A549 (cell line): Measurements from ENCODE around the gene RABGAP1. TPM values are rescaled to one million over a fixed set of nuclear protein-coding genes. Genes with fewer than 3 reads are reported as not detected.

Experiments used
- ATAC-seq, 2 experiments: fragments of 200-7000 bp in 1 of 2; fragments of >200 bp in 1 of 2; cut with Nextera tagmentation in 1 of 2; cut with Tn5 transposase in 1 of 2; 3 replicates each; pipeline versions ENCODE4 v1.8.0 to v1.9.1; 2018 to 2020; ENCODE audit warnings: mild to moderate bottlenecking in 1 of 2, moderate library complexity in 1 of 2
- CTCF ChIA-PET: fragments of 300-600 bp; sonication (Branson Sonifier 250); formaldehyde crosslinking; extraction: SDS; loops from one replicate; lab custom pipeline; 2021; ENCODE audit warnings: antibody characterized with exemption, inconsistent platforms; lab: Yijun Ruan, JAX
- POLR2A ChIA-PET: fragments of 350-600 bp; formaldehyde crosslinking; extraction: SDS; loops from one replicate; lab custom pipeline; 2021; ENCODE audit warnings: antibody characterized with exemption, inconsistent platforms; lab: Yijun Ruan, JAX
- DNase-seq, 2 experiments: peaks; one replicate each; pipeline versions ENCODE4 v3.0.0 to v3.0.0-alpha.2; 2011 to 2016; ENCODE audit warnings: low read depth in 1 of 2, low spot score in 1 of 2
- FAIRE-seq: peaks from 2 replicates; lab custom pipeline; 2011; peaks lifted over from hg19 to GRCh38; lab: Jason Lieb, UNC
- H3K27ac ChIP-seq, 2 experiments: fragments of >200 bp; sonication (Bioruptor Twin); formaldehyde crosslinking; 3 replicates each; pipeline ENCODE4 v1.5.1; 2016 to 2017
- H3K4me1 ChIP-seq: fragments of >200 bp; sonication (Bioruptor Twin); formaldehyde crosslinking; 3 replicates; pipeline ENCODE4 v1.6.1; 2016
- H3K4me2 ChIP-seq: fragments of >200 bp; sonication (Bioruptor Twin); formaldehyde crosslinking; 3 replicates; pipeline ENCODE4 v1.6.1; 2016
- H3K4me3 ChIP-seq: fragments of >200 bp; sonication (Bioruptor Twin); formaldehyde crosslinking; 3 replicates; pipeline ENCODE4 v1.5.1; 2016
- H3K9me3 ChIP-seq: fragments of >200 bp; sonication (Bioruptor Twin); formaldehyde crosslinking; 3 replicates; pipeline ENCODE4 v1.6.1; 2016
- CBX2 ChIP-seq: fragments of 200-600 bp; sonication (generic); IDR thresholded peaks from 2 replicates; pipeline ENCODE4 v1.6.1; 2016; ENCODE audit warnings: low read depth, mild to moderate bottlenecking, borderline replicate concordance
- CBX8 ChIP-seq: fragments of 200-600 bp; sonication (generic); IDR thresholded peaks from 2 replicates; pipeline ENCODE4 v1.6.1; 2016
- CEBPB ChIP-seq, 2 experiments: fragments of >200 bp in 1 of 2; sonication (Bioruptor Twin) in 1 of 2; formaldehyde crosslinking in 1 of 2; IDR thresholded peaks; 2 replicates each; pipeline ENCODE4 v1.6.1; 2012 to 2016
- CHD2 ChIP-seq: fragments of 150-350 bp; IDR thresholded peaks from 2 replicates; pipeline ENCODE4 v1.6.1; 2014; ENCODE audit warnings: low read length; ENCODE audit not compliant: partially characterized antibody
- EHF ChIP-seq: fragments of 250-450 bp; sonication (Bioruptor Pico); IDR thresholded peaks from 2 replicates; pipeline ENCODE4 v1.5.0; 2020; ENCODE audit warnings: mild to moderate bottlenecking
- ELK1 ChIP-seq: fragments of 150-350 bp; IDR thresholded peaks from 2 replicates; pipeline ENCODE4 v1.6.1; 2014; ENCODE audit warnings: low read depth, mild to moderate bottlenecking, low read length
- FOSL2 ChIP-seq, 2 experiments: fragments of 450-650 bp in 1 of 2; fragments of >200 bp in 1 of 2; sonication (Bioruptor Twin) in 1 of 2; formaldehyde crosslinking; IDR thresholded peaks; 2 replicates each; pipeline versions ENCODE4 v1.5.0 to v1.6.1; 2016 to 2020; ENCODE audit warnings: mild to moderate bottlenecking in 1 of 2, moderate library complexity in 1 of 2
- FOXS1 ChIP-seq: fragments of 250-450 bp; sonication (Bioruptor Pico); IDR thresholded peaks from 2 replicates; pipeline ENCODE4 v1.5.0; 2020; ENCODE audit warnings: mild to moderate bottlenecking, moderate library complexity
- HES2 ChIP-seq: fragments of >200 bp; sonication (Bioruptor Twin); formaldehyde crosslinking; IDR thresholded peaks from 2 replicates; pipeline ENCODE4 v1.6.1; 2016
- HMGXB4 ChIP-seq: fragments of 250-450 bp; sonication (Bioruptor Pico); IDR thresholded peaks from 2 replicates; pipeline ENCODE4 v1.5.0; 2021; ENCODE audit warnings: mild to moderate bottlenecking, moderate library complexity, borderline replicate concordance
- JUN ChIP-seq, 2 experiments: fragments of >200 bp; sonication (Bioruptor Twin); formaldehyde crosslinking; IDR thresholded peaks; 2 replicates in 1 of 2; 3 replicates in 1 of 2; pipeline ENCODE4 v1.6.1; 2016 to 2017
- MAFK ChIP-seq: fragments of 450-650 bp; IDR thresholded peaks from 2 replicates; pipeline ENCODE4 v1.6.1; 2014; ENCODE audit not compliant: partially characterized antibody
- MAX ChIP-seq: IDR thresholded peaks from 2 replicates; pipeline ENCODE4 v1.6.1; 2012
- MAZ ChIP-seq: fragments of 150-350 bp; IDR thresholded peaks from 2 replicates; pipeline ENCODE4 v1.6.1; 2014; ENCODE audit warnings: antibody characterized with exemption, low read depth, low read length, borderline replicate concordance
- MYC ChIP-seq: IDR thresholded peaks from 2 replicates; pipeline ENCODE4 v1.6.1; 2012; ENCODE audit warnings: mild to moderate bottlenecking, inconsistent platforms, low read length, improper control_type of control experiment, borderline replicate concordance
- NFE2L2 ChIP-seq: fragments of 150-350 bp; conservative IDR thresholded peaks from 2 replicates; pipeline ENCODE4 v1.6.1; 2014; ENCODE audit warnings: low read length
- POLR2A ChIP-seq: IDR thresholded peaks from 2 replicates; pipeline ENCODE4 v1.6.1; 2012; ENCODE audit warnings: mild to moderate bottlenecking, low read length
- POLR2AphosphoS2 ChIP-seq: conservative IDR thresholded peaks from 2 replicates; pipeline ENCODE4 v1.6.1; 2012; ENCODE audit warnings: low read length, improper control_type of control experiment, inconsistent platforms
- RCOR1 ChIP-seq: fragments of 150-350 bp; IDR thresholded peaks from 2 replicates; pipeline ENCODE4 v1.6.1; 2014; ENCODE audit warnings: antibody characterized with exemption, low read length, low read depth
- SMC3 ChIP-seq: fragments of >200 bp; sonication (Bioruptor Twin); formaldehyde crosslinking; IDR thresholded peaks from 3 replicates; pipeline ENCODE4 v1.6.1; 2018; ENCODE audit warnings: inconsistent platforms
- TP53 ChIP-seq: fragments of 250-450 bp; sonication (Bioruptor Pico); IDR thresholded peaks from 2 replicates; pipeline ENCODE4 v1.5.0; 2021; ENCODE audit warnings: mild to moderate bottlenecking, moderate library complexity
- USF2 ChIP-seq: fragments of 450-650 bp; IDR thresholded peaks from 2 replicates; pipeline ENCODE4 v1.6.1; 2014; ENCODE audit warnings: antibody characterized with exemption
- ZC3H11A ChIP-seq: fragments of 450-650 bp; IDR thresholded peaks from 2 replicates; pipeline ENCODE4 v1.6.1; 2014; ENCODE audit warnings: antibody characterized with exemption, mild to moderate bottlenecking
- ZSCAN20 ChIP-seq: fragments of 250-450 bp; sonication (Bioruptor Pico); IDR thresholded peaks from 2 replicates; pipeline ENCODE4 v1.8.0; 2022; ENCODE audit warnings: mild to moderate bottlenecking, moderate library complexity
- WGBS: methylation state at CpG from one replicate; pipeline ENCODE4 v1.1.6; 2017; ENCODE audit errors: missing lambda C conversion rate; 5-methylcytosine and 5-hydroxymethylcytosine counted together
- polyA plus RNA-seq, 4 experiments: library from polyadenylated mRNA; depleted of rRNA in 3 of 4; stranded (reverse); fragments of >200 nt; fragmentation: RNase III in 1 of 4; extraction: RNeasy Plus Mini Kit Qiagen cat#74134 plus additional on column Dnase treatment in 1 of 4; gene quantifications; 2 replicates in 3 of 4; 3 replicates in 1 of 4; pipeline ENCODE4 v1.2.3, GENCODE V29; 2011 to 2017

The RABGAP1 gene
- polyA plus RNA-seq, 2 of the 4 experiments (the other 2 are of a cell fraction) = 17.5 to 39.9 TPM

GRCh38 chr9:123089790-123090189, 149.0 kb downstream of the RABGAP1 start:
- H3K9me3 ChIP-seq = no peaks in the 10 kb centered on the region
- H3K4me2 ChIP-seq = no peak overlapping the region
- DNase-seq = no peak
- no peak overlapping the region for H3K4me3 ChIP-seq
- no peaks in the 10 kb centered on the region for H3K4me1 ChIP-seq
- TF ChIP-seq MAFK = no peak
- TF ChIP-seq RCOR1 = no peak
- no peak for TF ChIP-seq USF2
- no peak for TF ChIP-seq CEBPB (IDR thresholded peaks at IDR 0.05)
- TF ChIP-seq HES2 = no peak
- no peak for TF ChIP-seq POLR2A
- no peak for TF ChIP-seq SMC3
- no peak for TF ChIP-seq ZSCAN20
- no peak for TF ChIP-seq EHF (CRISPR knock-in tag)
- no peak for TF ChIP-seq POLR2AphosphoS2
- no peak for TF ChIP-seq CBX2
- no peak for TF ChIP-seq FOXS1 (CRISPR knock-in tag)
- TF ChIP-seq ZC3H11A = no peak
- TF ChIP-seq FOSL2 (IDR thresholded peaks at IDR 0.05) = no peak
- TF ChIP-seq FOSL2 (CRISPR knock-in tag; IDR thresholded peaks at IDR 0.05) = no peak
- TF ChIP-seq NFE2L2 = no peak
- TF ChIP-seq JUN (IDR thresholded peaks at IDR 0.05) = no peak
- ChIA-PET POLR2A (no interaction called here), CTCF (interaction anchor here (0.6 to 6.7 kb wide), 6 partner anchors 9 to 265 kb away, joined by 3 to 54 read pairs (median 28); partner anchors contain the start of gene CRB2)
- WGBS = 94% methylated on average over 5 of the region's 5 CpGs
- ATAC-seq = no peak
- no peak overlapping the region for H3K27ac ChIP-seq
- no peak for FAIRE-seq

GRCh38 chr9:123090198-123090896, 149.5 kb downstream of the RABGAP1 start:
- POLR2A ChIA-PET = no interaction called here
- 93% methylated on average over 8 of the region's 8 CpGs for WGBS

GRCh38 chr9:123090956-123091355, 150.1 kb downstream of the RABGAP1 start:
- FAIRE-seq = no peak
- CTCF ChIA-PET = interaction anchor here (2.9 to 6.7 kb wide), 5 partner anchors 9 to 264 kb away, joined by 7 to 54 read pairs (median 36); partner anchors contain the start of gene CRB2
- TF ChIP-seq HMGXB4 (CRISPR knock-in tag) (no peak), CBX8 (no peak), POLR2AphosphoS2 (no peak), MYC (no peak), NFE2L2 (no peak), MAX (no peak), CHD2 (no peak), MAFK (no peak), MAZ (no peak), ELK1 (no peak)
- H3K27ac ChIP-seq = no peak overlapping the region
- no peaks in the 10 kb centered on the region for H3K4me1 ChIP-seq
- 95% methylated on average over 2 of the region's 2 CpGs for WGBS
- H3K4me3 ChIP-seq = no peak overlapping the region
- no peak for ATAC-seq
- H3K4me2 ChIP-seq = no peak overlapping the region
- H3K9me3 ChIP-seq = no peaks in the 10 kb centered on the region
- POLR2A ChIA-PET = no interaction called here
- no peak for DNase-seq

More at GRCh38 chr9:123090198-123090896, 149.5 kb downstream of the RABGAP1 start:
- H3K4me1 ChIP-seq = no peaks in the 10 kb centered on the region
- no peak overlapping the region for H3K4me2 ChIP-seq
- TF ChIP-seq TP53 (CRISPR knock-in tag) = no peak
- CTCF ChIA-PET = interaction anchor here (0.6 to 6.7 kb wide), 6 partner anchors 9 to 264 kb away, joined by 3 to 54 read pairs (median 28); partner anchors contain the start of gene CRB2
- ATAC-seq = no peak
- DNase-seq = no peak
- no peak for FAIRE-seq
- H3K27ac ChIP-seq = no peak overlapping the region
- H3K9me3 ChIP-seq = no peaks in the 10 kb centered on the region
- no peak overlapping the region for H3K4me3 ChIP-seq
